Fibroblast of skin of right quadriceps (primary cell): ENCODE results near the gene TATDN3.
"Not testable (repeated sequence)": the region's sequence is repeated elsewhere in the genome, so short reads cannot be mapped to it uniquely, and the experiment has no call there.

Experiments used
- DNase-seq: peaks from one replicate; pipeline ENCODE4 v3.0.0-alpha.2; 2013

The TATDN3 gene

DNA sequence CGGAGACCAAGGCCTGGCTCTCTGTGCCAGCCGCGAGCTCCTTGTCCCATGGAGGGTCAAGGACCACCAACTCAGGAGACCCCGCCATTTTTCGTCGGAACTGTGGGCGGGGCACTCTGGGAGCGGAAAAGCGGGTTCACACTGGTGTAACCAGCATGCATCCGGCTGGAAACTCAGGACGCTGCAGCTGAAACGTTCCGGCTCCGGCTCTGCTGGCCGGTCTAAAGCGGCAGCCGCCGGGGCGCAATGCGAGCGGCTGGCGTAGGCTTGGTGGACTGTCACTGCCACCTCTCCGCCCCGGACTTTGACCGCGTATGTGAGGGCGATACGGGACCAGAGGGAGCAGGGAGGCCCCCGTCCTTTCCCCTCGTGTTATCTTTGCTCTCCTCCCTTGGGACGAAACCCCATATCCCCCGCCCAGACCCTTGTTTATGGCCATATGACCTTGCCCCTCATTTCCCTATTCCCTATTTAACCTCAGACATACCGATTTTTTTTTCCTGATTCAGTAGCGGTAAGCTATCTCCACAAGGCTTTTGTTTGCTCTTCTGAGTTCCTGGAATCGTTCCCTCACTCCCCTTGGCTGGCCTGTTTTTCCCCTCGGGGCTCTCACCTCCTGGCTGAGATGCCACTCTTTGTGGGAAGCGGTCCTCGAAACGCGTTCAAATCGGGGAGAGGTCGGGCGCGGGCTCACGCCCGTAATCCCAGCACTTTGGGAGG lies at the start of gene TATDN3, which contains the start of gene NSL1:
Gene TATDN3, plus strand, starts transcription at position 219 of the 720 bp plus-strand sequence. Its CDS starts 28 bp downstream, at position 247.
Gene NSL1, minus strand, starts transcription at position 102 of the 720 bp plus-strand sequence. Its CDS starts 14 bp downstream, at position 88.
- DNase-seq = peak; percentile 92

DNA sequence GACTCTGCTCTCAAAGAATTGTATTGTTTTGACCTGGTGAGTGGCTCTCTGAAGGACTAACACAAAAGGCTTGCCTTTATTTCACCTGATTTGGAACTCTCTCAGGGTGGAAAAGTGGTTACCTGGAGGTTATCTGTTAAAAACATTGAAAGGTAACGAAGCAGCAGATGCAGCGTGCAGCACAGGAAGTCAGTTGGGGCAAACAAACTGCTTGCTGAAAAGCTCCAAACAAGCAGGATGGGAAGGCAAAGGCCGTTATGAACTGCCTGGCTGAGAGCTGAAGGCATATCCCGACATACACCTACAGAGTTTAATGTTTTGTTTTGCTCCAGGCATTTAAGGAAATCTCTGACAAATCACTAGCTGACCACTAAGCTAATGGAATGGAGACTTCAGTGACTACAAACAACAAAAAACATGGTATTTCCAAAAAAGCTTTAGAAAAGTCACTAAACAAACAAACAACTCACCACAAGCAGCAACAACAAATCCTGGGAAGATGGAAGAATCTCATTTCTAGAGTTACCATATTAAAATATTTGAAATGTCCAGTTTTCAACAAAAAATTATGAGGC lies 47.7 kb upstream of the TATDN3 start:
- no peak for DNase-seq

GRCh38 chr1:212745303-212745702 lies 46.4 kb upstream of the TATDN3 start:
- DNase-seq = no peak

GRCh38 chr1:212746546-212746945 lies 45.1 kb upstream of the TATDN3 start:
- no peak for DNase-seq

- DNase-seq = peak; percentile 83
These were observed 41.7 kb upstream of the TATDN3 start for GRCh38 chr1:212749821-212750535.

GRCh38 chr1:212752252-212752933 lies 39.3 kb upstream of the TATDN3 start:
- peak; percentile 22 for DNase-seq

DNA sequence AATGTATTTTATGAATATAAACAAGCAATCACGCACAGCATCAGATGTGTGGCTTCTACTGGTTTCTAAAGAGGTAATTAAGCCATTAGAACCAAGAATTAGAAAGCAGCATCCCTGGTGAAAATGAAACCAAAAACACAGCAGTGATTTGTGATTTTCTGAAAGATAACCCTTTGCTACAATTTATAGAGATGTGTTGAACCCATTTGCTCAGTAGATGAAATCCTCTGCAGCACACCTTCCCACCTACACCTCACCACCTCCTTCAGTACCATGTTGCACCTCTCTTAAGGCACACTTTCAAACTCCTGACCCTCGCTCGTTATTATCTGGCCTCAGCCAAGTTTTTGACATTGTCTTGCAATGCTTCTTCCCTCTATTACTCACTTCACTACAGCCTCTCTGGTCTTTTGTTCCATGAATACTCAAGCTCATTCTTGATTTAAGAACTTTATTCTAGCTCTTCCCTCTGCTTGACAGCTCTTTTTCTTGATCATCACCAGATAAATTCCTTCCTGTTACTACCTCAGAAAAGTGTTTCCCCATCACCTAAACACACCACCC lies 38.7 kb upstream of the TATDN3 start:
- no peak for DNase-seq

- no peak for DNase-seq
These were observed 37.9 kb upstream of the TATDN3 start for GRCh38 chr1:212753749-212754148.

GRCh38 chr1:212754193-212754592 lies 37.5 kb upstream of the TATDN3 start:
- no peak for DNase-seq

DNA sequence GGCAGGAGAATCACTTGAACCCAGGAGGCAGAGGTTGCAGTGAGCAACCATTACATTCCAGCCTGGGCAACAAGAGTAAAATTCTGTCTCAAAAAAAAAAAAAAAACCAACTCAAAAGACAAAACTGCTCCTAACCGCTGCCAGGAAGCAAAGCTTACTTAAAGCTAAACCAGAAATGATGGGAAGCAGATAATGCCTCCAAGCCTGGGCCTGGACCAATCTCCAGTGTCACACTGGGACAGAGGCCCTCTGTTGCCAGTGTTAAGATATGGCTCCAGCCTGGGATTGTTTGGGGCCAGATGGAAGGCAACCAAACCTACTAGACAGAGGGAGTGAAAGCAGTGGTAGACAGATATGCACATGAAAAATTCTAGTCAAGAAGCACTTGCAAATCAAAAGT lies 37.0 kb upstream of the TATDN3 start:
- no peak for DNase-seq

DNA sequence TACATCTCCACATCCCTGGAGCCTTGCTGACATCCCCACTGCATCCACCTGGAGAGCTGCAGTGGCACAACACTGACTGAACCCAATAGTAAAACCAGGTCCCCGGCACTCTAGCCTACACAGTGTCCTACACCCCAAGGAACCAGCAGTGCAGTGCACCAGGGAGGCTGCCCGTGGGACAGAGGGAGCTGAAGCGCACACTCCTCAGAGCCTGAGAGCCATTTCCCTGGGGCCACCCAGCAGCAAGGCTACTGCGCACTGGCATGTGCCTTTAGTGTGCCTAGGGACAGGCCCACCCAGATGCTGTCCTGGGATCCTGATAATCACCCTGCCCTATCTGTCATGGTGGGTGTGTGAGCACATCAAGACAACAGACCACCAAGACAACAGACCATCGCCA lies 32.0 kb upstream of the TATDN3 start:
- no peak for DNase-seq

GRCh38 chr1:212760126-212760823 lies 31.4 kb upstream of the TATDN3 start:
- DNase-seq = no peak

- DNase-seq = no peak
These were observed 29.5 kb upstream of the TATDN3 start for GRCh38 chr1:212762234-212762633.

GRCh38 chr1:212762839-212763238 lies 28.9 kb upstream of the TATDN3 start:
- DNase-seq = no peak

GRCh38 chr1:212764718-212765281 lies 26.9 kb upstream of the TATDN3 start:
- DNase-seq = not testable (repeated sequence)

DNA sequence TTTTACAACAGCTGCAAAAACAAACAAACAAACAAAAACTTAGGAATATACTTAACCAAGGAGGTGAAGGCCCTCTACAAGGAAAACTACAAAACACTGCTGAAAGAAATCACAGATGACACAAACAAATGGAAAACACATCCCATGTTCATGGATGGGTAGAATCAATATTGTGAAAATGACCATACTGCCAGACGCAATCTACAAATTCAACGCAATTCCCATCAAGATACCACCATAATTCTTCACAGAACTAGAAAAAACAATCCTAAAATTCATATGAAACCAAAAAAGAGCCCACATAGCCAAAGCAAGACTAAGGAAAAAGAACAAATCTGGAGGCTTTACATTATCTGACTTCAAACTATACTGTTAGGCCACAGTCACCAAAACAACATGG lies 24.9 kb upstream of the TATDN3 start:
- not testable (repeated sequence) for DNase-seq

DNA sequence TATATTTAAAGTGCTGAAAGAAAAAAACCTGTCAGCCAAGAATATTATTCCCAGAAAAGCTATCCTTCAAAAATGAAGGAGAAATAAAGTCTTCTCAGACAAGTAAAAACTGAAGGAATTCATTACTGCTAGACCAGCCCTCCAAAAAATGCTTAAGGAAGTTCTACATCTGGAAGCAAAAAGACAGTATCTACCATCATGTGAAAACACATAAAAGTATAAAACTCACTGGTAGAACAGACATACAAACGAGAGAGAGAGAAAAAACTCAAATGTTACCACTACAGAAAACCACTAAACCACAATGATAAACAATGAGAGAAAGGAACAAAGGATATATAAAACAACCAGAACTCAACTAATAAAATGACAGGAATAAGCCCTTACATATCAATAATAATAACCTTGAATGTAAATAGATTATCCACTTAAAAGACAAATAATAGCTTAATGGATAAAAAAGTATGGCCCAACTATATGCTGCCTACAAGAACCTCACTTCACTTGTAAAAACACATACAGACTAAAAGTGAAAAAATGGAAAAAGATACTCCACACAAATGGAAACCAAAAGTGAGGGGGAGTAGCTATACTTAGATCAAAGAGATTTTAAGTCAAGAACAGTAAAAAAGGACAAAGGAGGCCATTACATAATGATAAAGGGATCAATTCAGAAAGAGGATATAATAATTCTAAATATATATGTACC lies 22.1 kb upstream of the TATDN3 start:
- DNase-seq = no peak

GRCh38 chr1:212771341-212771740 lies 20.4 kb upstream of the TATDN3 start:
- DNase-seq = no peak

GRCh38 chr1:212773011-212773410 lies 18.7 kb upstream of the TATDN3 start:
- no peak for DNase-seq

GRCh38 chr1:212774584-212774983 lies 17.1 kb upstream of the TATDN3 start:
- peak; percentile 41 for DNase-seq

DNA sequence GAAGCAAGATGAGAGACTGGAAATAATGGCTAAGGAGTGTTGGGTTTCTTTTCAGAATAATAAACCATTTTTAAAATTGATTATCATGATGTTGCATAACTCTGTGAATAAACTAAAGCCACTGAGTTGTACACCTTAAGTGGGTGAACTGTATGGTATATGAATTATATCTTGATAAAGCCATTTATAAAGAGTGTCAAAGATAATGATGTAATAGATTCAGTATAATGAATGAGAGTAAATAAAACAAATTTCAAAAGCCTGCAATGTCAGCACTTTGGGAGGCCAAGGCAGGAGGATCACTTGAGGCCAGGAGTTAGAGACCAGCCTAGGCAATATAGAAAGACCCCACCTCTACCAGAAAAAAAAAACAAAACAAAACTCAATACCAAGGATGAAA lies 16.5 kb upstream of the TATDN3 start:
- DNase-seq = no peak
